ENCODE measurements around the gene CHRDL2. TPM values are rescaled to one million over a fixed set of nuclear protein-coding genes. Genes with fewer than 3 reads are reported as not detected.
A peak's percentile ranks its signal among the peaks of the same experiment; 100 is the strongest.

CHRDL2 gene
- total and polyA plus RNA-seq, 2 of the 4 experiments (the other 2 are of a cell fraction) = 0.80 TPM; not detected in 1

- Histone ChIP-seq H3K9ac (ENCODE audit: low read depth, low read length) (peak overlapping the region; percentile 59), H3K4me3 (ENCODE audit: insufficient read depth, low read depth, low read length) (no peak overlapping the region), H2BK15ac (ENCODE audit: low read depth, low read length) (peak overlapping the region; percentile 96; the same call in 2 of the 3 replicates), H3K9me3 (ENCODE audit: control insufficient read depth, insufficient read depth, low read length) (no peaks in the 10 kb centered on the region), H2BK5ac (ENCODE audit: low read depth, low read length, poor library complexity, severe bottlenecking) (peak overlapping the region; percentile 87), H4K5ac (ENCODE audit: low read depth, low read length) (peak overlapping the region; percentile 97), H3K23ac (ENCODE audit: low read depth, low read length) (peak overlapping the region; percentile 55), H4K20me1 (ENCODE audit: insufficient read depth, low read length) (no peaks in the 10 kb centered on the region), H3K14ac (replicated peaks; ENCODE audit: low read depth, low read length) (peak overlapping the region; percentile 74), H4K8ac (ENCODE audit: low read depth in 2 of 2, low read length in 2 of 2) (peak overlapping the region; percentile 83 to 88), H3K27me3 (ENCODE audit: control insufficient read depth, insufficient read depth, low read length) (no peaks in the 10 kb centered on the region; the same call in 1 of the 2 replicates), H2AFZ (replicated peaks; ENCODE audit: low read length, poor library complexity) (peak overlapping the region; percentile 80), H4K91ac (ENCODE audit: insufficient read depth, low read depth, low read length) (peak overlapping the region; percentile 97), H3K79me1 (ENCODE audit: low read depth in 1 of 2, low read length in 2 of 2) (no peaks in the 10 kb centered on the region), H3K9me1 (ENCODE audit: insufficient read depth, low read length) (peaks cover 15% of the 10 kb centered on the region), H3K27ac (ENCODE audit: insufficient read depth, low read length) (peak overlapping the region; percentile 77), H2AK5ac (ENCODE audit: low read depth, low read length) (peak overlapping the region; percentile 99), H2BK20ac (ENCODE audit: low read depth, low read length) (peak overlapping the region; percentile 95), H3K4me2 (ENCODE audit: low read depth, low read length) (peak overlapping the region; percentile 43), H3K18ac (ENCODE audit: low read depth, low read length) (peak overlapping the region; percentile 98), H3K36me3 (ENCODE audit: control insufficient read depth, insufficient read depth, low read length) (no peaks in the 10 kb centered on the region), H3K4me1 (ENCODE audit: control insufficient read depth, insufficient read depth, low read length) (peaks cover 24% of the 10 kb centered on the region), H3K56ac (ENCODE audit: extremely low read depth, insufficient read depth, low read length) (peak overlapping the region; percentile 27; the same call in 1 of the 2 replicates), H3K4ac (ENCODE audit: low read depth, low read length) (peak overlapping the region; percentile 90), H2AK9ac (replicated peaks; ENCODE audit: low read depth, low read length, poor library complexity) (peak overlapping the region; percentile 74), H2BK120ac (ENCODE audit: low read depth, low read length) (peak overlapping the region; percentile 90)
- peak; percentile 90 for ATAC-seq (ENCODE audit: low read depth)
- DNase-seq = peak; percentile 96
- in situ Hi-C loops (cut with MboI; ENCODE audit: low sequenced_read_pairs) (no loop called here), intact Hi-C loops (cut with micrococcal nuclease) (loop anchor here (1.0 kb wide), 1 partner anchor 47 kb away; no protein-coding TSS in a partner anchor), dilution Hi-C loops (cut with HindIII; ENCODE audit: low sequenced_read_pairs, unreplicated experiment) (no loop called here)
- ChIA-PET POLR2A (ENCODE audit: unreplicated experiment) (no interaction called here), CTCF (interaction anchor here (1.0 to 1.4 kb wide), 2 partner anchors 29 to 43 kb away, joined by 3 to 4 read pairs; no protein-coding TSS in a partner anchor)
- TF ChIP-seq CEBPB (IDR thresholded peaks at IDR 0.05; ENCODE audit: low read depth, low read length) = peak; percentile 91
- no peak for TF ChIP-seq USF2 (IDR thresholded peaks at IDR 0.05; ENCODE audit: low read depth, low read length)
- TF ChIP-seq RAD21 (IDR thresholded peaks at IDR 0.05; ENCODE audit: low read length) = peak; percentile 10
- TF ChIP-seq SMC3 (IDR thresholded peaks at IDR 0.05; ENCODE audit: low read depth, low read length) = peak; percentile 24
- TF ChIP-seq RCOR1 (IDR thresholded peaks at IDR 0.05; ENCODE audit: insufficient replicate concordance, low read length) = peak; percentile 41
- no peak for TF ChIP-seq RFX5 (IDR thresholded peaks at IDR 0.05; ENCODE audit: low read depth, low read length)
- no peak for TF ChIP-seq CHD1 (IDR thresholded peaks at IDR 0.05; ENCODE audit: low read depth, low read length)
- peak; percentile 75 for TF ChIP-seq POLR2A (IDR thresholded peaks at IDR 0.05; ENCODE audit: low read depth, low read length)
- peak; percentile 62; the same call in 1 of the 2 replicates for TF ChIP-seq BHLHE40 (IDR thresholded peaks at IDR 0.05; ENCODE audit: low read depth, low read length)
- no peak for TF ChIP-seq ELK1 (IDR thresholded peaks at IDR 0.05; ENCODE audit: borderline replicate concordance, low read depth, low read length)
- peak; percentile 2; the same call in 1 of the 2 replicates for TF ChIP-seq NFE2L2 (IDR thresholded peaks at IDR 0.05; ENCODE audit: low read depth, low read length)
- TF ChIP-seq MAZ (IDR thresholded peaks at IDR 0.05; ENCODE audit: borderline replicate concordance, low read depth, low read length) = peak; percentile 82; the same call in 1 of the 2 replicates
- peak; percentile 50; the same call in 1 of the 2 replicates for TF ChIP-seq FOS (IDR thresholded peaks at IDR 0.05; ENCODE audit: low read depth, low read length)
- no TSS peak for BruUV-seq (replicated peaks)
- WGBS, 2 experiments (ENCODE audit: extremely low coverage in 2 of 2, insufficient read length in 1 of 2) = 67% methylated on average over 1 of the region's 16 CpGs; no CpG with 5 or more reads in 1 of the 2 experiments
Observed at GRCh38 chr11:74696939-74697675, 34.1 kb downstream of the CHRDL2 start.
